ENCODE measurements around the gene EIF5A2.
"Not testable (repeated sequence)": the region's sequence is repeated elsewhere in the genome, so short reads cannot be mapped to it uniquely, and the experiment has no call there.

Gene EIF5A2

GRCh38 chr3:170942011-170942410 is 33.6 kb upstream of the EIF5A2 start:
- no peak for TF ChIP-seq CTCF (IDR thresholded peaks at IDR 0.05; ENCODE audit: control extremely low read depth, extremely low read depth, low read depth, missing control alignments)
- ChIA-PET CTCF (no interaction called here), POLR2A (no interaction called here)
- no peak for DNase-seq (ENCODE audit: extremely low spot score)

GRCh38 chr3:170941551-170941950 is 33.1 kb upstream of the EIF5A2 start:
- CTCF ChIA-PET, result interaction anchor here (1.1 kb wide), 1 partner anchor 20 kb away, joined by 3 read pairs; no protein-coding TSS in a partner anchor
- TF ChIP-seq CTCF (IDR thresholded peaks at IDR 0.05; ENCODE audit: control extremely low read depth, extremely low read depth, low read depth, missing control alignments), result no peak
- DNase-seq (ENCODE audit: extremely low spot score), result no peak
- POLR2A ChIA-PET, result no interaction called here

DNA sequence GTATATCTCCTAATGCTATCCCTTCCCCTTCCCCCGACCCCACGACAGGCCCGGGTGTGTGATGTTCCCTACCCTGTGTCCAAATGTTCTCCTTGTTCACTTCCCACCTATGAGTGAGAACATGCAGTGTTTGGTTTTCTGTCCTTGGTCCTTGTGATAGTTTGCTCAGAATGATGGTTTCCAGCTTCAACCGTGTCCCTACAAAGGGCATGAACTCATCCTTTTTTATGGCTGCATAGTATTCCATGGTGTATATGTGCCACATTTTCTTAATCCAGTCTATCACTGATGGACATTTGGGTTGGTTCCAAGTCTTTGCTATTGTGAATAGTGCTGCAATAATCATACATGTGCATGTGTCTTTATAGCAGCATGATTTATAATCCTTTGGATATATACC is 24.6 kb upstream of the EIF5A2 start:
- DNase-seq (ENCODE audit: extremely low spot score); POLR2A ChIA-PET; CTCF ChIA-PET: not testable (repeated sequence)

GRCh38 chr3:170923553-170923952 is 15.1 kb upstream of the EIF5A2 start:
- DNase-seq (ENCODE audit: extremely low spot score); CTCF ChIA-PET; POLR2A ChIA-PET: not testable (repeated sequence)

DNA sequence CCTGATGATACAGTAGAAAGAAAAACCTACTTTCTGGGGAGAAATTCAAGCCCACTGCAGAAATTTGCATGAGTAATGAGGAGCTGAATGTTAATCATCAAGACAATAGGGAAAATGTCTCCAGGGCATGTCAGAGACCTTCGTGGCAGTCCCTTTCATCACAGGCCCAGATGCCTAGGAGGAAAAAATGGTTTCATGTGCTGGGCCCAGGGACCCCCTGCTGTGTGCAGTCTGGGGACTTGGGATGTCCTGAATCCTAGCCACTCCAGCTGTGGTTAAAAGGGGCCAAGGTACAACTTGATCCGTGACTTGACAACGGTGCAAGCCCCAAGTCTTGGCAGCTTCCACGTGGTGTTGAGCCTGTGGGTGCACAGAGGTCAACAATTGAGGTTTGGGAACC is 10.3 kb upstream of the EIF5A2 start:
- ChIA-PET POLR2A (no interaction called here), CTCF (no interaction called here)
- TF ChIP-seq CTCF (IDR thresholded peaks at IDR 0.05; ENCODE audit: control extremely low read depth, extremely low read depth, low read depth, missing control alignments), result no peak
- no peak for DNase-seq (ENCODE audit: extremely low spot score)

- POLR2A ChIA-PET, result interaction anchor here (0.6 kb wide), 1 partner anchor 20 kb away, joined by 6 read pairs; no protein-coding TSS in a partner anchor
- no peak for DNase-seq (ENCODE audit: extremely low spot score)
- CTCF ChIA-PET, result no interaction called here
- TF ChIP-seq CTCF (IDR thresholded peaks at IDR 0.05; ENCODE audit: control extremely low read depth, extremely low read depth, low read depth, missing control alignments), result no peak
Measured at GRCh38 chr3:170914690-170915089, 6.3 kb upstream of the EIF5A2 start.

DNA sequence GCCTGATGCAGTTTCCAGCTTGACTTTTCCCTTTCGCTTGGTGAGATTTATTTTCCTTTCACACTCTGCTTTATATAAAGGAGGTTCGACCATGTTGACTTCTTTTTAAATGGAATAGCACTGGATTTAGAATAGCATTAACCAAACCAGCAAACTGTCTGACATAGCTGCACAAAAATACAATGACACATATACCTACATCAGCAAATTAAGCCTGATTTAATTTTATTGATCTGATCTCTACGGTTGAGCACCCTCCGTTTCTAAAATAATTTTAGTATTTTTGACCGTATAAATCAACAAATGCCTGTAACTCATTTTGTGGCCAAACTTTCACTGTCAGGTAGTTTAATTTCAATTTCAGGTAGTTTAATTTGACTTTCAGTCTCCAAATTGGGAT is 5.8 kb upstream of the EIF5A2 start:
- no peak for DNase-seq (ENCODE audit: extremely low spot score)
- no peak for TF ChIP-seq CTCF (IDR thresholded peaks at IDR 0.05; ENCODE audit: control extremely low read depth, extremely low read depth, low read depth, missing control alignments)
- ChIA-PET CTCF (interaction anchor here (1.1 kb wide), 1 partner anchor 29 kb away, joined by 3 read pairs; no protein-coding TSS in a partner anchor), POLR2A (interaction anchor here (0.6 kb wide), 1 partner anchor 19 kb away, joined by 6 read pairs; no protein-coding TSS in a partner anchor)

DNA sequence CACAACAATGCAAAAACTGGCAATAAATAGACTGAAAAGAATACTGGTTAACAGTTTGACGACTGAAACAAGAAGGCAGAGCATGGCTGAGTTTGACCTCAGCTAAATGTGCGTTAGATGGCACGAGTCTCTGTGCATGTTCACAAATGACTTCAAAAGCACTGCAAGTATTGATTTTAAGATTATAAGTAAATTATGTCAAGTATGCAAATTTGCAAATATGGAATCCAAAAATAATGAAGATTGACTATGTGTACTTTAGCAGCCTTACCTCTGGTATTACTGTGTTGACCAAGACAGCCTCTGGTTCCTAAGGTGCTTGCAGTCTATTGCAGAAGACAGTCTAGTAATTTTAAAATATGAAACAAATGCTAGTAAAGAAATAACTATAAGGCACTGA is 2.6 kb upstream of the EIF5A2 start:
- no peak for TF ChIP-seq CTCF (IDR thresholded peaks at IDR 0.05; ENCODE audit: control extremely low read depth, extremely low read depth, low read depth, missing control alignments)
- ChIA-PET CTCF (interaction anchor here (1.0 to 1.1 kb wide), 2 partner anchors 15 to 35 kb away, joined by 3 read pairs; no protein-coding TSS in a partner anchor), POLR2A (interaction anchor here (1.7 kb wide), 1 partner anchor 41 kb away, joined by 4 read pairs; the partner anchor contains the start of gene RPL22L1)
- no peak for DNase-seq (ENCODE audit: extremely low spot score)

All from GM10248 (cell line).